Measurements from ENCODE around the gene ORC3. TPM values are rescaled to one million over a fixed set of nuclear protein-coding genes. Genes with fewer than 3 reads are reported as not detected.

Gene ORC3
- total and polyA plus RNA-seq, 3 experiments from 2014 or later = 31.1 to 34.1 (median 33.5) TPM

DNA sequence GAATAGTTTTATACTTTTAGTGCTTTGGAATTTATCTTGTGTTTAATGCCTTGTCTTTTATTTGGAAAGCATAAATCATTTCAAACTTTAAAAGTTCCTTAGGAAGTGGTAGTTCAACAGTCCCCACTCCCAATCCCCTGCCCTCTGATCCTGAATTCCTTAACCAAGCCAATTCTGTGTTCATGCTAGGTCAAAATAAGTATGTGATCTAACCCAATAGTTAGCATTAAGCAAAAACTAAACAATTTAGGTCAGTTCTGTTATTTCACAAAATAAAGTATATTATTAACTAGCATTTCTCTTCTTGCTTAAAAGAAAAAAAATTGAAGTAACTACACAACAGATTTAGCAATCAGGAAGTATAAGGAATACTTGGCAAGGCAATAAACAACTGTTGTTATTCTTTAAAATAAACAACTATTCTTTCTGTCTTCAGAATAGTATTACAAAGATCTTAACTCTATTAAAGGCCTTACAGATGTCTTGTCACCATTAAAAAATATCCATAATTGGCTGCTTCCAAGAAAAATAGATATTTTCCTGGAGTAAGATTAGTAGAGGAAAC is 75.1 kb downstream of the ORC3 start:
- H3K4me1 ChIP-seq (ENCODE audit: insufficient read depth, low read length) = no peaks in the 10 kb centered on the region
- H3K4me3 Mint-ChIP-seq = no peak overlapping the region
- H3K4me3 ChIP-seq (ENCODE audit: low read length) = no peak overlapping the region
- H3K9me3 Mint-ChIP-seq = no peaks in the 10 kb centered on the region
- peaks cover 3 to 58% (median 11%) of the 10 kb centered on the region in 3 donors for H3K36me3 Mint-ChIP-seq
- peak overlapping the region in 1 of 8 donors; percentile 6 for H3K27ac Mint-ChIP-seq
- H3K27me3 Mint-ChIP-seq = no peaks in the 10 kb centered on the region
- no peak overlapping the region for H3K27ac ChIP-seq (ENCODE audit: low read depth, low read length)
- H3K36me3 ChIP-seq (ENCODE audit: insufficient read depth, low read length) = no peaks in the 10 kb centered on the region
- no peaks in the 10 kb centered on the region for H3K27me3 ChIP-seq (ENCODE audit: insufficient read depth, low read length, poor library complexity, severe bottlenecking)
- ChIA-PET POLR2A (interaction anchor here (0.5 kb wide), 1 partner anchor 467 kb away, joined by 5 read pairs; no protein-coding TSS in a partner anchor), CTCF (interaction anchor here (0.6 kb wide), 1 partner anchor 132 kb away, joined by 3 read pairs; no protein-coding TSS in a partner anchor)
- peaks cover 3 to 10% (median 5%) of the 10 kb centered on the region in 3 donors for H3K4me1 Mint-ChIP-seq
- no peak for DNase-seq
- no peaks in the 10 kb centered on the region for H3K9me3 ChIP-seq (ENCODE audit: low read length)

DNA sequence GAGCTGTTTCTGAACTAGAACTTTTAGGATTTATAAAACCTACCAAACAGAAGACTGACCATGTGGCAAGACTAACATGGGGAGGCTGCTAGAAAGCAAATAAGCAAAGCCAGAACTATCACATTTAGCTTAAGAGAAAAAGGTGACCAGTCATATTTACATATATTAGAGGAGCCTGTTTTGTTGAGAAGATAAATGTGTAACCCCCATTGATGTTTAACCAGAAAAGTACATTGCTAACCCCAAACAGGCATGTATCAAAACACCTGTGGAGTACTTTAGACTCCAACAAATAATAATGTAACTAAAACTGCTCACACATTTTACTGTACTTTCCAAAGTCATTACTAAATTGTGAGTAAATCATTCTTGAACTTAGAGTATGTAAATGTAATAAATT is 77.1 kb downstream of the ORC3 start:
- Histone ChIP-seq H3K27ac (ENCODE audit: low read depth, low read length) (no peak overlapping the region), H3K27me3 (ENCODE audit: insufficient read depth, low read length, poor library complexity, severe bottlenecking) (no peaks in the 10 kb centered on the region), H3K4me1 (ENCODE audit: insufficient read depth, low read length) (no peaks in the 10 kb centered on the region), H3K4me3 (ENCODE audit: low read length) (no peak overlapping the region), H3K36me3 (ENCODE audit: insufficient read depth, low read length) (no peaks in the 10 kb centered on the region), H3K9me3 (ENCODE audit: low read length) (no peaks in the 10 kb centered on the region)
- DNase-seq = no peak
- H3K27ac Mint-ChIP-seq = no peak overlapping the region
- CTCF ChIA-PET = no interaction called here
- peaks cover 3 to 55% (median 16%) of the 10 kb centered on the region in 3 donors for H3K36me3 Mint-ChIP-seq
- POLR2A ChIA-PET = no interaction called here
- no peaks in the 10 kb centered on the region for H3K9me3 Mint-ChIP-seq
- no peak overlapping the region for H3K4me3 Mint-ChIP-seq
- H3K27me3 Mint-ChIP-seq = peaks cover 0 to 1% of the 10 kb centered on the region in 2 donors
- H3K4me1 Mint-ChIP-seq = peaks cover 15 to 24% (median 18%) of the 10 kb centered on the region in 3 donors

DNA sequence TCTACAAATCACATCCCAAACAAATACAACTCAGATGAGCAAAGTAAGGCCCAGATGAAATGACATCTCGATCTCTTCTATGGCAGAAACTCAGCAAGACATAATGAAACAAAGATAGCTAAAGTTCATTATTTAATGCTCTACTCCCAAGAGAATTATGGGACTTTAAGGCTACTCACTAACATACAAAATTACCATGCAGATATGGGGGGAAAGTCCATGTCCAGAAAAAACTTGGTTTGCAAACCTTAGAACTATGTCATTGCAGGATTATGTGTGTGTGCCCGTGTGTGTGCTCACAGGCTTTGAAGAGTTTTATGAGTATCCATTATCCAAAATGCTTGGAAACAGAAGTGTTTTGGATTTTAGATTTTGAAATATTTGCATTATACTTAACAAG is 78.1 kb downstream of the ORC3 start:
- Histone ChIP-seq H3K27me3 (ENCODE audit: insufficient read depth, low read length, poor library complexity, severe bottlenecking) (no peaks in the 10 kb centered on the region), H3K4me3 (ENCODE audit: low read length) (no peak overlapping the region), H3K4me1 (ENCODE audit: insufficient read depth, low read length) (no peaks in the 10 kb centered on the region), H3K9me3 (ENCODE audit: low read length) (no peaks in the 10 kb centered on the region), H3K27ac (ENCODE audit: low read depth, low read length) (no peak overlapping the region), H3K36me3 (ENCODE audit: insufficient read depth, low read length) (no peaks in the 10 kb centered on the region)
- Mint-ChIP-seq H3K4me3 (no peak overlapping the region), H3K27ac (no peak overlapping the region), H3K4me1 (peaks cover 15 to 24% (median 18%) of the 10 kb centered on the region in 3 donors), H3K9me3 (no peaks in the 10 kb centered on the region), H3K36me3 (peaks cover 3 to 56% (median 19%) of the 10 kb centered on the region in 3 donors), H3K27me3 (peaks cover 0 to 2% of the 10 kb centered on the region in 2 donors)
- POLR2A ChIA-PET = interaction anchor here (0.6 kb wide), 1 partner anchor 1283 kb away, joined by 4 read pairs; no protein-coding TSS in a partner anchor
- no peak for DNase-seq
- CTCF ChIA-PET = no interaction called here

DNA sequence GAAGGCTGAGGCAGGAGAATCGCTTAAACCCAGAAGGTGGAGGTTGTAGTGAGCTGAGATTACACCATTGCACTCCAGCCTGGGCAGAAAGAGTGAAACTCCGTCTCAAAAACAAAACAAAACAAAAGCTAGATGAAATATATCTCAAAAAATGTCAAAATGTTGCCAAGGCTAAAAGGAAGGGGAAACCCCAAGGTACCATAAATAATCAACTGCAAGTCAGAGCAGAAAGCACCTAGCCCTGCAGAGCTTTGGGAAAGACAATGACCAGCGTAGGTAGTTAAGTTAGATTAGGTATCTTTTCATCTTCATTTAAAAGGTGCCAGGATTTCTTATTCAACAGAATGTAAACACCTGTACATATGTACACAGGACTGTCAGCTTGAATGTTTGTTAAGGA is 79.1 kb downstream of the ORC3 start:
- Histone ChIP-seq H3K9me3 (ENCODE audit: low read length) (no peaks in the 10 kb centered on the region), H3K4me3 (ENCODE audit: low read length) (no peak overlapping the region), H3K27me3 (ENCODE audit: insufficient read depth, low read length, poor library complexity, severe bottlenecking) (no peaks in the 10 kb centered on the region), H3K36me3 (ENCODE audit: insufficient read depth, low read length) (no peaks in the 10 kb centered on the region), H3K4me1 (ENCODE audit: insufficient read depth, low read length) (no peaks in the 10 kb centered on the region), H3K27ac (ENCODE audit: low read depth, low read length) (no peak overlapping the region)
- DNase-seq = no peak
- Mint-ChIP-seq H3K27ac (peak overlapping the region in 1 of 8 donors; percentile 4), H3K4me1 (peaks cover 15 to 19% (median 18%) of the 10 kb centered on the region in 3 donors), H3K27me3 (peaks cover 0 to 2% of the 10 kb centered on the region in 2 donors), H3K36me3 (peaks cover 3 to 56% (median 19%) of the 10 kb centered on the region in 3 donors), H3K9me3 (no peaks in the 10 kb centered on the region), H3K4me3 (no peak overlapping the region)
- POLR2A ChIA-PET = no interaction called here
- CTCF ChIA-PET = interaction anchor here (1.1 to 2.3 kb wide), 3 partner anchors 16 to 51 kb away, joined by 3 to 5 read pairs (median 4); no protein-coding TSS in a partner anchor

DNA sequence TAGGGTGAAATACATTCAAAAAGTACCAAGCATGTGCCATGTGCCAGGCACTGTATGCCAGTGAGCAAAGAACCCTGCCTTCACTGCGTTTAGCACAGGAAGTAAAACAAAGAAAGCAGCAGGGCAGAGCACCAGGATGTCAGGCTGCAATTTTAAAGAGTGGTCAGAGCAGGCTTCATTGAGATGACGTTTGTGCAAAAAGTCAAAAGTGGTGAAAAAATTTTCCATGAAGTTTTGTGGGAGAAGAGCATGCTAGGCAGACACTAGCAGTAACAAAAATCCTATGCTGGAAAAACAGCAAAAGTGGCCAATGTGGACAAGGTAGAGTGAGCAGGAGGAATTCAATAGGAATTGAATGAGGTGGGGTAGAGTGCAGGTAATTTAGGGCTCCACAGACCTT is 80.8 kb downstream of the ORC3 start:
- H3K27me3 Mint-ChIP-seq = peaks cover 0 to 2% of the 10 kb centered on the region in 2 donors
- no peaks in the 10 kb centered on the region for H3K4me1 ChIP-seq (ENCODE audit: insufficient read depth, low read length)
- no peaks in the 10 kb centered on the region for H3K27me3 ChIP-seq (ENCODE audit: insufficient read depth, low read length, poor library complexity, severe bottlenecking)
- CTCF ChIA-PET = interaction anchor here (2.3 kb wide), 1 partner anchor 15 kb away, joined by 5 read pairs; no protein-coding TSS in a partner anchor
- no peaks in the 10 kb centered on the region for H3K9me3 Mint-ChIP-seq
- H3K4me1 Mint-ChIP-seq = peaks cover 15 to 19% (median 18%) of the 10 kb centered on the region in 3 donors
- no peak overlapping the region for H3K27ac ChIP-seq (ENCODE audit: low read depth, low read length)
- peak overlapping the region in 1 of 7 donors; percentile 10 for H3K4me3 Mint-ChIP-seq
- H3K36me3 Mint-ChIP-seq = peaks cover 3 to 66% (median 23%) of the 10 kb centered on the region in 3 donors
- no peak overlapping the region for H3K4me3 ChIP-seq (ENCODE audit: low read length)
- H3K27ac Mint-ChIP-seq = peak overlapping the region in 7 of 8 donors; percentile 3 to 84 (median 73)
- H3K36me3 ChIP-seq (ENCODE audit: insufficient read depth, low read length) = peaks cover 8% of the 10 kb centered on the region
- H3K9me3 ChIP-seq (ENCODE audit: low read length) = no peaks in the 10 kb centered on the region
- POLR2A ChIA-PET = no interaction called here
- no peak for DNase-seq

DNA sequence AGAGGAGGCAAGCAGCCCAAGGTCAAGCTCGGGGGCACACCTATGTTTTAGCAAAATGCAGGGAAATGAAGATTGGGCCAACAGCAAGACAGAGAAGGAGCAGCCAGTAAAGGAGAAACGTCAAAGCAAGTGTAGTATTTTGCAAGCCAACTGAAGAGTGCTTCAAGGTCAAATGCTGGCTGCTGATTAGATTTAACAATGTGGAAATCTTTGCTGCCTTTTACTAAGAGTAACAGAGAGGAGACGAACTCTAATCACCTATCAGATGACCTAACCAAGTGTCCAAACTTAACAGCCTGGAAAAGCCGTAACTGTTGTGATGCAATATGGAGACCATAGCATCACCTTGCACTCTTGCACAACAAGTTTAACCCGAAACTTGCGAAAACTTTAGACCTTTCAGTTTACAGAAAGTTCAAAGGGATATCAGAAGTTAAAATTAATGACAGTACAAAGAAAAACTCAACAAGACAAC is 81.7 kb downstream of the ORC3 start:
- H3K36me3 ChIP-seq (ENCODE audit: insufficient read depth, low read length) = peaks cover 8% of the 10 kb centered on the region
- H3K9me3 ChIP-seq (ENCODE audit: low read length) = no peaks in the 10 kb centered on the region
- CTCF ChIA-PET = no interaction called here
- Mint-ChIP-seq H3K27me3 (peaks cover 0 to 2% of the 10 kb centered on the region in 2 donors), H3K4me1 (peaks cover 15 to 19% (median 18%) of the 10 kb centered on the region in 3 donors), H3K9me3 (no peaks in the 10 kb centered on the region), H3K36me3 (peaks cover 2 to 72% (median 26%) of the 10 kb centered on the region in 3 donors), H3K27ac (peak overlapping the region in 7 of 8 donors; percentile 23 to 84 (median 73)), H3K4me3 (no peak overlapping the region)
- POLR2A ChIA-PET = no interaction called here
- H3K4me1 ChIP-seq (ENCODE audit: insufficient read depth, low read length) = no peaks in the 10 kb centered on the region
- H3K4me3 ChIP-seq (ENCODE audit: low read length) = no peak overlapping the region
- no peak overlapping the region for H3K27ac ChIP-seq (ENCODE audit: low read depth, low read length)
- H3K27me3 ChIP-seq (ENCODE audit: insufficient read depth, low read length, poor library complexity, severe bottlenecking) = no peaks in the 10 kb centered on the region
- DNase-seq = no peak

DNA sequence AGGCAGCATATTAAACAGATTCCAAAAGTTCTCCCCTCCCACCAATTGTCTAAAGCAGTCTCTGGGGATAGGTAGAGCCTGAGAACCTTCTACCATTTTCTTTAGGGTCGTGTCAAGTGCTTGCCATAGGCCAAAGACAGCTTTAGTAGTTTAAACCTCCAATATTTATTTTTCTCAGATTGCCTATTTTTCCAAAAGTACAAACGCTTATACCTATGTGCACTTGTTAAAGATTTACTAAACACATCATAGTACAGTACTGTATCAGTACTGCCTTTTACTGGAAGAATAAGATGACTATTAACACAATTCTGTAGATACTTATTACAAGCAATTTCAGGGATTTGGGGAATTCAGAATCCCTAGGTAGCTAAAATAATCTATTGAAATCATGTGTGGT is 82.7 kb downstream of the ORC3 start:
- Histone ChIP-seq H3K4me1 (ENCODE audit: insufficient read depth, low read length) (no peaks in the 10 kb centered on the region), H3K9me3 (ENCODE audit: low read length) (no peaks in the 10 kb centered on the region), H3K36me3 (ENCODE audit: insufficient read depth, low read length) (peaks cover 11% of the 10 kb centered on the region), H3K27ac (ENCODE audit: low read depth, low read length) (no peak overlapping the region), H3K4me3 (ENCODE audit: low read length) (no peak overlapping the region), H3K27me3 (ENCODE audit: insufficient read depth, low read length, poor library complexity, severe bottlenecking) (no peaks in the 10 kb centered on the region)
- DNase-seq = no peak
- H3K4me1 Mint-ChIP-seq = peaks cover 18 to 24% (median 22%) of the 10 kb centered on the region in 3 donors
- H3K27me3 Mint-ChIP-seq = peaks cover 0 to 2% of the 10 kb centered on the region in 2 donors
- no peaks in the 10 kb centered on the region for H3K9me3 Mint-ChIP-seq
- H3K36me3 Mint-ChIP-seq = peaks cover 0 to 71% (median 23%) of the 10 kb centered on the region in 3 donors
- POLR2A ChIA-PET = no interaction called here
- peak overlapping the region in 1 of 8 donors; percentile 51 for H3K27ac Mint-ChIP-seq
- CTCF ChIA-PET = no interaction called here
- H3K4me3 Mint-ChIP-seq = no peak overlapping the region

DNA sequence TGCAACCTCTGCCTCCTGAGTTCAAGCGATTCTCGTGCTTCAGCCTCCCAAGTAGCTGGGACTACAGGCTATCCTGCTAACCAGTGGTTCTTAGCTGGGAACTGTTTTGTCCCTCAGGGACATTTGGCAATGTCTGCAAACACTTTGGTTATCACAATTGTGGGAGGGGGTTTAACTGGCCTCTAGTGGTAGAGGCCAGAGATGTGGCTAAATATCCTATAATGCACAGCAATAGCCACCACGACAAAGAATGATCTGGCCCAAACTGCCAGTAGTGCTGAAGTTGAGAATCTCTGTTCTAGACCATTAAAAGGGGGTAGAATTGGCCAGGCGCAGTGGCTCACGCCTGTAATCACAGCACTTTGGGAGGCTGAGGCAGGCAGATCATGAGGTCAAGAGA is 83.3 kb downstream of the ORC3 start:
- H3K27me3 Mint-ChIP-seq = peaks cover 0 to 2% of the 10 kb centered on the region in 2 donors

More for the DNA sequence above, 83.3 kb downstream of the ORC3 start:
- Histone ChIP-seq H3K27me3 (ENCODE audit: insufficient read depth, low read length, poor library complexity, severe bottlenecking) (no peaks in the 10 kb centered on the region), H3K4me1 (ENCODE audit: insufficient read depth, low read length) (no peaks in the 10 kb centered on the region), H3K4me3 (ENCODE audit: low read length) (no peak overlapping the region), H3K36me3 (ENCODE audit: insufficient read depth, low read length) (peaks cover 14% of the 10 kb centered on the region), H3K9me3 (ENCODE audit: low read length) (no peaks in the 10 kb centered on the region), H3K27ac (ENCODE audit: low read depth, low read length) (no peak overlapping the region)
- ChIA-PET CTCF (no interaction called here), POLR2A (no interaction called here)
- no peak for DNase-seq
- Mint-ChIP-seq H3K36me3 (peaks cover 0 to 71% (median 25%) of the 10 kb centered on the region in 3 donors), H3K4me1 (peaks cover 21 to 29% (median 27%) of the 10 kb centered on the region in 3 donors), H3K9me3 (no peaks in the 10 kb centered on the region), H3K27ac (no peak overlapping the region), H3K4me3 (no peak overlapping the region)

Measured in CD8-positive, alpha-beta memory T cell (primary cell).